Lung (tissue), 12 donors: ENCODE data around the gene GET4. TPM values are rescaled to one million over a fixed set of nuclear protein-coding genes. Genes with fewer than 3 reads are reported as not detected.

Source experiments
- ATAC-seq: fragments of 200-7000 bp; cut with Tn5 transposase; one replicate; pipeline ENCODE4 v1.9.1; 2020; ENCODE audit warnings: moderate number of reproducible peaks; ENCODE audit not compliant: insufficient read depth, low FRiP score
- DNase-seq, 3 donors: peaks; one replicate each; pipeline ENCODE4 v3.0.0-alpha.2; 2013 to 2017
- H3K27ac ChIP-seq, 2 donors: one replicate each; pipeline ENCODE4 v1.5.1; 2013; ENCODE audit warnings: mild to moderate bottlenecking in 2 of 2, moderate library complexity in 2 of 2, control low read depth in 1 of 2, inconsistent platforms in 1 of 2, low read depth in 1 of 2, low read length in 1 of 2
- H3K27me3 ChIP-seq, 3 donors: one replicate each; pipeline ENCODE4 v1.5.1; 2013; ENCODE audit warnings: low read length in 2 of 3; ENCODE audit not compliant: control insufficient read depth in 3 of 3, insufficient read depth in 3 of 3
- H3K36me3 ChIP-seq, 4 donors: one replicate each; pipeline ENCODE4 v1.5.1; 2013; ENCODE audit warnings: low read length in 4 of 4, mild to moderate bottlenecking in 1 of 4, moderate library complexity in 1 of 4; ENCODE audit not compliant: control insufficient read depth in 4 of 4, insufficient read depth in 4 of 4
- H3K4me1 ChIP-seq, 5 donors: one replicate each; pipeline ENCODE4 v1.5.1; 2013; ENCODE audit warnings: low read length in 5 of 5, mild to moderate bottlenecking in 2 of 5, moderate library complexity in 1 of 5; ENCODE audit not compliant: control insufficient read depth in 5 of 5, insufficient read depth in 5 of 5
- H3K4me3 ChIP-seq: one replicate; pipeline ENCODE4 v1.5.1; 2013; ENCODE audit warnings: mild to moderate bottlenecking, control low read depth, moderate library complexity
- H3K9ac ChIP-seq, 2 donors: one replicate each; pipeline ENCODE4 v1.5.1; 2013; ENCODE audit warnings: low read length in 2 of 2, control low read depth in 1 of 2; ENCODE audit not compliant: insufficient read depth in 1 of 2
- H3K9me3 ChIP-seq, 4 donors: one replicate each; pipeline ENCODE4 v1.5.1; 2013; ENCODE audit warnings: low read length in 3 of 4, mild to moderate bottlenecking in 1 of 4, moderate library complexity in 1 of 4; ENCODE audit not compliant: control insufficient read depth in 4 of 4, insufficient read depth in 3 of 4
- CTCF ChIP-seq: IDR thresholded peaks from 2 replicates; pipeline ENCODE4 v1.5.1; 2012; ENCODE audit warnings: mild to moderate bottlenecking; ENCODE audit errors: control extremely low read depth, extremely low read depth
- WGBS, 2 donors: extraction: QIAGEN DNeasy Blood & Tissue Kit; methylation state at CpG; one replicate each; pipeline ENCODE4 v1.1.7; 2013; 5-methylcytosine and 5-hydroxymethylcytosine counted together
- polyA plus RNA-seq, 2 donors: library from polyadenylated mRNA; stranded (reverse); fragments of 200-250 nt; gene quantifications; one replicate each; pipeline ENCODE4 v1.2.1, GENCODE V29; 2013
- total RNA-seq, 2 donors: library from RNA; depleted of rRNA in 1 of 2; stranded (reverse); fragments of >200 nt in 1 of 2; gene quantifications; one replicate each; pipeline ENCODE4 v1.2.1, GENCODE V29; 2014 to 2021
- donor health status: control.
- donor health status: control.
- donor health status: Bipolar disorder and iron deficiency.
- donor health status: healthy.
- donor health status: DM: yes; HTN: yes; CAD: no.

GET4 gene
- total and polyA plus RNA-seq, 4 donors, result 34.1 to 41.8 (median 40.0) TPM

- H3K4me1 ChIP-seq, result peaks cover 0 to 14% (median 5%) of the 10 kb centered on the region in 5 donors
- DNase-seq (no peak), ATAC-seq (no peak)
- no peak overlapping the region for H3K4me3 ChIP-seq
- TF ChIP-seq CTCF, result no peak
- H3K27me3 ChIP-seq, result peaks cover 0 to 9% (median 0%) of the 10 kb centered on the region in 3 donors
- H3K36me3 ChIP-seq, result peaks cover 0 to 28% (median 3%) of the 10 kb centered on the region in 4 donors
- H3K9me3 ChIP-seq, result no peaks in the 10 kb centered on the region
- no peak overlapping the region for H3K27ac ChIP-seq
- WGBS, 2 donors, result 78 to 87% methylated on average over 7 to 8 of the region's 8 CpGs
- no peak overlapping the region for H3K9ac ChIP-seq
Observed at GRCh38 chr7:901041-901387, 24.7 kb downstream of the GET4 start.

DNA sequence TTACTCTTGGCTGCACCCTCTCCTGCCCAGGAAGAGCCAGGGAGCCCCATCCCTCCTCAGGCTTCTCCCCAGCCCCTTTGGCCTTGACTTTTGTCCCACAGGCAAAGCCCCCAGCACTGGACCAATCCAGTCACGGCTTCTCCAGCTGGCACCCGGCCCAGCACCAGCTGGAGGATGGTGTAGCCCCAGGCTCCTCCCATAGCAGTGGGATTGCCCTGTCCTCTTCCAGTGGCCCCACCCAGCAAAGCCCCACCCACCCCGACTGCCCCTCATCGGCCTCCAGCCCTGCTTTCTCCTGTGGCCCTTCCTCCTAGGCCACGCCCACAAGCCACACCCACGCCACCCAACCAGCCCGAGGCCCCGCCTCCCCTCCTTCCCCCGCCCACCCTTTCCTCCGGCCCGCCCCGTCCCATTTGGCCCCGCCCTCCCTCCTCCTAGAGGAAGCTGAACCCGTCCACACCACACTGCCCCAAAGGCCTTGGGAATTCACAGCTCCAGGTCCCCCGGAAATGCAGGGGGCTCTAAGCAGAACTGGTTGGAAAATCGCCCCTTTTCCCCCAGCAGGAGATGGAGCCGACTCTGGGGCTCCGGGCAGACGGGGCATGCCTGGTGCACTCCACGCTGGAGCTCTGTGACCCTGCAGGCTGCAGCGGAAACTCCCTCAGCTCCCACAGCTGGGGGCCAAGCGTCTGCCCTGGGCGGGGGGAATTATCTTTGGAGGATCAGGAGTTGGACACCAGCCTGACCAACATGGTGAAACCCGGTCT, 25.2 kb downstream of the GET4 start:
- H3K36me3 ChIP-seq, result peaks cover 0 to 22% (median 3%) of the 10 kb centered on the region in 4 donors
- 30 to 33% methylated on average over 16 to 24 of the region's 24 CpGs for WGBS, 2 donors
- ATAC-seq, result peak; percentile 56

GRCh38 chr7:902996-903395, 26.6 kb downstream of the GET4 start:
- no peak for TF ChIP-seq CTCF
- 89 to 95% methylated on average over 22 of the region's 22 CpGs for WGBS, 2 donors
- peaks cover 0 to 9% (median 0%) of the 10 kb centered on the region in 3 donors for H3K27me3 ChIP-seq
- DNase-seq, result no peak
- H3K9ac ChIP-seq, result no peak overlapping the region
- H3K27ac ChIP-seq, result no peak overlapping the region
- ATAC-seq, result no peak
- peaks cover 0 to 11% (median 0%) of the 10 kb centered on the region in 4 donors for H3K36me3 ChIP-seq
- H3K4me1 ChIP-seq, result peaks cover 0 to 12% (median 5%) of the 10 kb centered on the region in 5 donors
- H3K9me3 ChIP-seq, result no peaks in the 10 kb centered on the region
- no peak overlapping the region for H3K4me3 ChIP-seq

More for the DNA sequence above, 25.2 kb downstream of the GET4 start:
- Histone ChIP-seq H3K9me3 (no peaks in the 10 kb centered on the region), H3K4me1 (peaks cover 0 to 14% (median 5%) of the 10 kb centered on the region in 5 donors), H3K27ac (no peak overlapping the region), H3K9ac (no peak overlapping the region), H3K27me3 (peaks cover 0 to 9% (median 0%) of the 10 kb centered on the region in 3 donors), H3K4me3 (no peak overlapping the region)
- no peak for TF ChIP-seq CTCF
- peak; percentile 80 to 89 (median 84) for DNase-seq
